GM06990 (cell line): ENCODE measurements around the gene NFATC3.

Source experiments
- DNase-seq: peaks from one replicate; pipeline ENCODE4 v3.0.0-alpha.2; 2011; ENCODE audit not compliant: insufficient read length; ENCODE audit errors: extremely low read depth
- H3K27me3 ChIP-seq: replicated peaks from 2 replicates; pipeline ENCODE4 v1.6.0; 2011; ENCODE audit warnings: low read length; ENCODE audit not compliant: control insufficient read depth, insufficient read depth
- H3K36me3 ChIP-seq: 2 replicates; pipeline ENCODE4 v1.5.1; 2011; ENCODE audit warnings: low read length; ENCODE audit not compliant: control insufficient read depth, insufficient read depth
- H3K4me3 ChIP-seq: replicated peaks from 2 replicates; pipeline ENCODE4 v1.5.1; 2011; ENCODE audit warnings: low read depth, mild to moderate bottlenecking, control low read depth, low read length
- TF ChIP-seq, protein P1 (sequence below): IDR thresholded peaks from 2 replicates; pipeline ENCODE4 v1.5.1; 2011; ENCODE audit warnings: low read length, control low read depth, mild to moderate bottlenecking, inconsistent platforms; ENCODE audit not compliant: insufficient read depth, poor library complexity, severe bottlenecking

Gene NFATC3

GRCh38 chr16:68194251-68194650 lies 109.1 kb downstream of the NFATC3 start:
- no peak overlapping the region for H3K4me3 ChIP-seq
- no peak for DNase-seq
- H3K36me3 ChIP-seq, result peaks cover 7% of the 10 kb centered on the region
- TF ChIP-seq, protein P1, sequence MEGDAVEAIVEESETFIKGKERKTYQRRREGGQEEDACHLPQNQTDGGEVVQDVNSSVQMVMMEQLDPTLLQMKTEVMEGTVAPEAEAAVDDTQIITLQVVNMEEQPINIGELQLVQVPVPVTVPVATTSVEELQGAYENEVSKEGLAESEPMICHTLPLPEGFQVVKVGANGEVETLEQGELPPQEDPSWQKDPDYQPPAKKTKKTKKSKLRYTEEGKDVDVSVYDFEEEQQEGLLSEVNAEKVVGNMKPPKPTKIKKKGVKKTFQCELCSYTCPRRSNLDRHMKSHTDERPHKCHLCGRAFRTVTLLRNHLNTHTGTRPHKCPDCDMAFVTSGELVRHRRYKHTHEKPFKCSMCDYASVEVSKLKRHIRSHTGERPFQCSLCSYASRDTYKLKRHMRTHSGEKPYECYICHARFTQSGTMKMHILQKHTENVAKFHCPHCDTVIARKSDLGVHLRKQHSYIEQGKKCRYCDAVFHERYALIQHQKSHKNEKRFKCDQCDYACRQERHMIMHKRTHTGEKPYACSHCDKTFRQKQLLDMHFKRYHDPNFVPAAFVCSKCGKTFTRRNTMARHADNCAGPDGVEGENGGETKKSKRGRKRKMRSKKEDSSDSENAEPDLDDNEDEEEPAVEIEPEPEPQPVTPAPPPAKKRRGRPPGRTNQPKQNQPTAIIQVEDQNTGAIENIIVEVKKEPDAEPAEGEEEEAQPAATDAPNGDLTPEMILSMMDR, result no peak
- H3K27me3 ChIP-seq, result no peaks in the 10 kb centered on the region

- no peak for DNase-seq
- Histone ChIP-seq H3K27me3 (no peaks in the 10 kb centered on the region), H3K36me3 (no peaks in the 10 kb centered on the region; the same call in none of the 2 replicates), H3K4me3 (no peak overlapping the region)
- TF ChIP-seq, protein P1, result no peak
Observed at GRCh38 chr16:68197250-68197649, 112.1 kb downstream of the NFATC3 start.

DNA sequence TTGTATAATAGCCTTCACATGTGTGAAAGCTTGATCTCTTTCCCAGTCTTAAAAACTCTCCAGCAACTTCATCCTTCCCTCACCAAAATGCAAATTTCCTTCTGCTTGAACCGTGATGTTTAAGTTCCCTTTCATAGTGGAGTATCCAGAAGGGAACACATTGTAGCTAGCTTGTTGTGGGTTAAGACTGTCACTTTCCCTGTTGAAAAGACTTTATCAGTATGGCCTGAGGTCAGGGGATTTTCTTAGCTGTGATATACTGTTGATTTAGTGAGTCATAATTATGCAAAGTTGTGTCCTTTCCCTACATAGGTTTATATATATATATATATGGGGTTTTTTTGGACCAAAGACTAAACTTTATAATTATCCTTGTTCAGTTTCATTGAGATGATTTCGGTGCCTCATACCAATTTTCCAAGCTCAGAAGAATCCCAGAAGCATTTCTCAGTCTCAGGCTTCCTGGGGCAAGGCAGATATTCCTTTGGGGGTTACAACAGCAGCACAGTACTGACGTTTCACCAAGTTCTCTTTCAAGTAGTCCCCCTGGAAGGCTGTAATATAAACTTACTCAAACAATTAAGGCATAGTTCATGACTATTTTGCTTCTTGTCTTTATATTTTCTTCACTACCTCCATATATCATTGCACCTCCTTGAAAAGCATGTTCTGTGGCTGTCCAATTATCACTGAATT lies 115.1 kb downstream of the NFATC3 start:
- TF ChIP-seq, protein P1, result no peak
- no peak overlapping the region for H3K4me3 ChIP-seq
- H3K36me3 ChIP-seq, result no peaks in the 10 kb centered on the region; the same call in 1 of the 2 replicates
- H3K27me3 ChIP-seq, result no peaks in the 10 kb centered on the region
- DNase-seq, result no peak

DNA sequence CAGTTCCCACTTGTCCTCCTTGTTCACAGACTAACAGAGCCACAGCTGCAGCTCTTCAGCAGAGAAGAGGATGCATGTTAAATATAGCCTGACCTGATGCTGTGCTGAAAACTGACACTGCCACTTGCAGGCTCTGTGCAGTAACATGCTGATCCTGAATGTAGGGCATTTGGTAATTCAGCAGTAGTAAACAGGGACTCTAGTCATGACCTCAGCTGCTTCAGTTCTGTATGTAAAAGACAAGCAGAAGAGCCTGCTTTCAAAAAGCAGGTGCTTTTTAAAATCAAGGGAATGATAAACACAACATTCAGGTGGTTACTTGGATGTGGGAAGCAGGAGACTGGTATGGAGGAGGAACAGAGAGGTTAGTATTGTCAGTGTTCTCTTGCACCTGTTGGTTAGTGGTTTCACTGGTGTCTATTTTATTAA lies 116.9 kb downstream of the NFATC3 start:
- Histone ChIP-seq H3K27me3 (no peaks in the 10 kb centered on the region), H3K36me3 (no peaks in the 10 kb centered on the region), H3K4me3 (no peak overlapping the region)
- TF ChIP-seq, protein P1, result no peak
- no peak for DNase-seq

DNA sequence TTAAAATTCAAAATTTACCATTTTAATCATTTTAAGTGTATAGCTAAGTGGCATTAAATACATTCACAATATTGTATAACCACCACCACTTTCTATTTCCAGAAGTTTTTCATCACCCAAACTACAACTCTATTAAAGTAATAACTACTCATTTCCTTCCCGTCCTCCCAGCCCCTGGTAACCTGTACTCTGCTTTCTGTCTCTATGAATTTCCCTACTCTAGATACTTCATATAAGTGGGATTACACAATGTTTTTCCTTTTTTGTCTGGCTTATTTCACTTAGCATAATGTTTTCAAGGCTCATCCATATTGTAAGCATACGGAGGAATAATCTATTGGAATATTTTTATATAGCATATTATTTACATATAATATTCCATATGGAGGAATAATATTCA lies 121.1 kb downstream of the NFATC3 start:
- Histone ChIP-seq H3K4me3 (no peak overlapping the region), H3K36me3 (no peaks in the 10 kb centered on the region), H3K27me3 (no peaks in the 10 kb centered on the region)
- TF ChIP-seq, protein P1, result no peak
- DNase-seq, result no peak

DNA sequence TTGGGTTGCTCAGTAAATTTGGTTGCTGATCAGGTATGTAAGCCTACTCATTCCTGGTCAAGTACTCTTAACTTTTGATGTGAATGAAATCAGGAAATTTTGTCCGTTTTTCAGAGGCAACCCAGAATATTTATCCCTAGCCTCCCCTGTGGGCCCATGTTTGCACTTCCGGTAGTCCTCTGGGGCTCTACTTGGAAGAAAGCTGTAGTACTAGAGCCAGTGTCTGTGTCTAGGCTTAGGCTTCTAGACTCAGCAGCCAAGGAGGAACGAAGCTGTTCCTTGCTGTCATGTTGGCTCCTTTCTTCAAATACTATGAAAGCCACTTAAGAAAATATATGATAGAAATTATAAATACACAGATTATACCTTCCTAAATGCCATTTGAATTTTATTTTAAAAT lies 129.6 kb downstream of the NFATC3 start:
- Histone ChIP-seq H3K27me3 (no peaks in the 10 kb centered on the region), H3K36me3 (no peaks in the 10 kb centered on the region), H3K4me3 (no peak overlapping the region)
- DNase-seq, result no peak
- TF ChIP-seq, protein P1, result no peak
